GM19099 (cell line): ENCODE data around the gene POLK.

Experiments
- POLR2A ChIP-seq: IDR thresholded peaks from 3 replicates; pipeline ENCODE4 v1.6.1; 2011; ENCODE audit warnings: low read depth; ENCODE audit not compliant: insufficient read length; ENCODE audit errors: extremely low read depth

POLK gene

DNA sequence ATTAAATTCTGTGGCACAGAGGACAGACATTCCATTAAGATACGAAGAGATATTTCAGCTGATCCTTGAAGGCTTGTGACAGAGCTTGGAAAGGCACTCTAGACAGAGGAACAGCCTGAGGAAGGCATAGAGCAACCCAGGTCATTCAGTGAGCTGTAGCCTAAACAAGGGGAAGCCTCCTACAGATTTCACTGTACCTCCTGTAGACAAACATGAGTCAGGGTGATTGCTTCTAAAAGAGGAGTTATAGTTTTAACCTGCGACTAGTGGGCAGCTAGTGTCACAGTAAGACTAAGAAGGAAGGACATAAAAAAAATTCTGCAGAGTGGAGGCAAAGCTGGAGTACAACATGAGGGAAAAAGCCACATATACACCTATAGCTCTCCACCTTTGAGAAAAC is 56.0 kb downstream of the POLK start:
- no peak for TF ChIP-seq POLR2A

DNA sequence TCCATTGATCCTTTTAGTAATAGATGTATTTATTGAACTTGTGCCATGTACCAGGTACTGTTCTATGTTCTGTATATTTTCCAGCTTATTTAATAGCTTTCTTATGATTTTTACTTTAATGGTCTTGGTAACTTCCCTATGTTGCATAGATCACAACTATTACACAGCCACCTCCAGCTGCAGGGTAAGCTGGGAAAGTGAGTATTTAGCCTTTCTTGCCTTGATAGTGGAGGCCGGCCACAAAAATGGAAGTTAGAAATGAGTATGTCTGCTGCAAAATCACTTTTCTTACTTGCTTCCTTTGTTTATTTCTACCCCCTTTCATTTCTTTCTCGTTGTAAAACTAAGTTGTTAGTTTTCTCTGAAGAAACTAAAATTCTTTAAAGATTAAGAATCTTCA is 56.5 kb downstream of the POLK start:
- TF ChIP-seq POLR2A, result no peak

DNA sequence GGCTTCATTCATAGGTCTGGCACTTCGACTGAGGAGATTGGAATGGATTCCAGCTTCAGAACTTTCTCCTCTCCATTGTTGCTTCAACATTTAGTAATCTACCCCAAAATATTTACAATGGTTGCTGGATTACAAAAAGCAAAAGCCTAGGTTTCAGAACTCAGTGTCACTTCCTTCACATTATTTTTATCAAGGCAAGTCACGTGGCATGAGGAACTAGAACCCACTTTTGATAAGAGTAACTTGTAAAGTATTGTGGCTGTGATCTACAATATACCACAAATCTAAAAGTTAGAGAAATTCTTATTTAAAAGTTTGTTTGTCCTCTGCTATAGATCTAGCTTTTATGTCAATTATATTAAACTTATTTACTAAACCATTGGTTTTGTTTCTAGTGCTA is 59.9 kb downstream of the POLK start:
- TF ChIP-seq POLR2A, result no peak

DNA sequence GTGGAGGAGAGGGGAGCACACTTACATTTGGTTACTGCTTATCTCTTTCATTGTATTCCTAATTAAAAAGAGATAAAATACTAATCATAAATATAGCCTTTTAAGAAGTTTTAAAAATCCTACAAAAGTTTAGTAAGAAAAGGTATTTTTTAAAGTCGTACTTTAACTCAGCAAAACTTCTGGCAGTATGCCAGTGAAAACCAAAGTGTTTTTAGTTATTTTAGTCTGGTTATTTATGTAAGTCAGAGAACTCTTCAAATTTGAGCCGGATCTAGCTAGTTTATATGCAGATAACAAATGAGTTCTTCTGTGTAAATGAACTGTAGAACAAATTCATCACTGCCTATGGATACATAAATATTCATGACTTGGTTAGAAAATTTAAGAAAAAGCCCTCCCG is 63.1 kb downstream of the POLK start:
- TF ChIP-seq POLR2A, result no peak

DNA sequence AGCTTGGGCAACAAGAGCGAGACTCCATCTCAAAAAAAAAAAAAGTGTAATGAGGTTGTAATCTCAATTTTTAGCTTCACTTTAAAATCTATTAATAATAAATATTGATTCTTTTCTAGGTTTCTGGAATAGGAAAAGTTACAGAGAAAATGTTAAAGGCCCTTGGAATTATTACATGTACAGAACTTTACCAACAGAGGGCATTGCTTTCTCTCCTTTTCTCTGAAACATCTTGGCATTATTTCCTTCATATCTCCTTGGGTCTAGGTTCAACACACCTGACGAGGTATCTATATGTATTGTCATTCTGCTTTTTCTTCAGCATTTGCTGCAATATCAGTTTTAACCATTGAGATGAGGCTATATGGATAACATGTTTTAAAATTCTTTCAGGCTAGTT is 73.0 kb downstream of the POLK start:
- TF ChIP-seq POLR2A, result no peak

DNA sequence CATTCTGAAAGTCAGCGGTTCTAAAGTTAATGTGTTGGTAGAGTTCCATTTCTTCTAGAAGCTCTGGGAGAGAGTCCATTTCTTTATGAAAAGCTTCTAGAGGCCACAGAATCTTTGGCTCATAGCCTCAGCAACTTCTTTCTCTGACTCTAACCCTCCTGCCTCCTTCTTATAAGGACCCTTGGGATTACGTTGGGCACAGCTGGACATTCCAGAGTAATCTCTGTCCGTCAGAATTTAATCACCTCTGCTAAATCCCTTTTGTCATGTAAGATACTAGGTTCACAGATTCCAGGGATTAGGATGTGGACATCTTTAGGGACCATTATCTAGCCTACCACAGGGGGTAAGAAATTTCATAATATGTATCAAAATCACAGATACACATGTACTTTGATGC is 77.0 kb downstream of the POLK start:
- TF ChIP-seq POLR2A, result no peak

DNA sequence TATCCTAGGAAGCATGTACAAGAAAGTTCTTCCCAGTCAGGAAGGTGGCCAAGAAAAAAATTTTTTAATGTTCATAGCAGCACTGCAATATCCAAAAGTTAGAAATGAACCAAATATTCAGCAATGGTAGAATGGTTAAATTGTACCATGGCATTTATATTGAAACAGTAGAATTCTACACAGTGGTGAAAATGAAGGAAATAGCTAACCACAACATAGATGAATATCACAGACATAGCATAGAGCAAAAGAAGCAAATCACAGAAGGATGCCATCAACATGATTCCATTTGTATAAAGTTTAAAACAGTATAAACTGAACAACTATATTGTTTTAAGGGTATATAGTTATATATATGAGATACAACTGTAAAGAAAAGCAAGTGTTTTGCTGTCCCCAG is 88.8 kb downstream of the POLK start:
- TF ChIP-seq POLR2A, result no peak

DNA sequence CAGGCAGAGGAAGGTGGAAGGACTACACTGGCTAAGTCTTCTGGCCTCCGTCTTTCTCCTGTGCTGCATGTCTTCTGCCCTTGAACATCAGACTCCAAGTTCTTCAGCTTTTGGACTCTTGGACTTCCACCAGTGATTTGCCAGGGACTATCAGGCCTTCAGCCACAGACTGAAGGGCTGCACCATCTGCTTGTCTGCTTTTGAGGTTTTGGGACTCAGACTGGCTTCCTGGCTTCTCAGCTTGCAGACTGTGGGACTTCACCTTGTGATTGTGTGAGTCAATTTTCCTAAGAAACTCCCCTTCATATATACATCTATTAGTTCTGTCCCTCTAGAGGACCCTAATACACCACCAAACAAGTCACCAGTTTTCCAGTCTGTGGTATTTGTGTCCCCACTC is 89.9 kb downstream of the POLK start:
- no peak for TF ChIP-seq POLR2A

DNA sequence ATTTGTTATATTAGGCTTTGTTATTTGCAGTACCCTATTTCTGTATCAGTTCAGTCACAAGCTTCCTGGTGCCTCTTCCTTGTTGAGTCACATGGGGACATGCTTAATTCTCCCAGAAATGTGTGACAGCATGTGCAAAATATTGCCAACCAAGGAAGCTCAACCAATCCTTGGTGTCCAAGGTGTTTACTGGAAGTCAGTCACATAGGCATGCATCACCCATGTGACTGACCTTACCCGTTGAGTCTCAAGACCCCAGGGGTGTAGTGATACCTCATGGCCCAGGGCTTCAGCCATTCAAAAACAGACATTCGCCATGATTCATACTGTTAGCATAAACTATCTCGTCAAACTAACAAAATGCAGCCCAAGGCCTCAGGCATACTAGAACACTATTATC is 90.3 kb downstream of the POLK start:
- TF ChIP-seq POLR2A, result no peak

DNA sequence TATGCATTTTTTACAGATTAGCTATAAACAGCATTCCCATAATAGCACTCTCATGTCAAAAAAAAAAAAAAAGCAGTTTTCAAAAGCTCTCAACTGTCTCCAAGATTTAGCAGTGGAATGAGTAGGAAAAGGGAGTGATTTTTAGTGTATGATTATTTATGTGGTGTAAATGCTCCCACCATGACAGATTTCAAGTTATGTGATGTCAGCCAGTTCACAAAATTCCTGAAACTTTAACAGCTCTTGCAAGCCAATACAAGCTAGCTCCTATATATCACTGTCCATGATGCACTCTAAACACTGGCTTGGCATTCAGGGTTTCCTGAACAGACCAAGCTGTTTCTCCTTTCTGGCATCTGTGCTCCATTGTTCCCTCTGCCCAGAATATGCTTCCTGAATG is 91.7 kb downstream of the POLK start:
- no peak for TF ChIP-seq POLR2A

DNA sequence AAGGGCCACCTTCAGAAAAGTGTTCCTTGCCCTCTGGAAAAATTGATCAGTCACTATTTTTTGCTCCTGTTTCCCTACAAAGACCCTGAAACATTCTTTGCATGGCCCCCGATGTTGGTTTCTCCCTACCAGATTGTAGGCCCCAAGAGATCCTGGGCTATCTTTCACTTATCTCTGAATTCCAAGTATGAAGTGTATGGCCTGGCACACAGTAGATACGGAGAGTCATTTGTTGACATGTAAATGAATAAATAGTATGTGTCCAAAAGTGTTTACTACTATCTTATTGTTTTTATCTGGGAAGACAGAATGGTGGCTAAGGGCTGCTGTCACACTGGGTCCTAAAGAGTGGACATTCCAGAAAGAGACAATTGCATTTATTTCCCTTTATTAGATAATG is 92.1 kb downstream of the POLK start:
- TF ChIP-seq POLR2A, result no peak

DNA sequence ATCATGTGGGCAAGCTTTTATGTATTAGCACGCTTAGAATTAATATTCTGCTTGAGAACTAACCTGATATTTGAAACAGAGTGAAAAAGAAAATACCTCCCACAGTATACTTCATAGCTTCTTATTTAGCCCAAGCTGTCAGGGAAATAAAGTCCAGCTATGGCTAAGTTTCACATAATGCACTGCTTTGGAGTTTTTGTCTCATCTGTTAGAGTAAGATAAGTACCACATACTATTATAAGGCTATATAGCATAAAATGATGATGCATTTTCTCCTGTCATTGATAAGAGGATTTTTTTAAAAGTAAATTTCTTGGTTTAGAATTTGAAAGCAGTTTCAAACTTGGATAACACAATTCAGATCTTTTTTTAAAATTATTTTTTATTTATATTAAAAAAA is 97.2 kb downstream of the POLK start:
- no peak for TF ChIP-seq POLR2A

DNA sequence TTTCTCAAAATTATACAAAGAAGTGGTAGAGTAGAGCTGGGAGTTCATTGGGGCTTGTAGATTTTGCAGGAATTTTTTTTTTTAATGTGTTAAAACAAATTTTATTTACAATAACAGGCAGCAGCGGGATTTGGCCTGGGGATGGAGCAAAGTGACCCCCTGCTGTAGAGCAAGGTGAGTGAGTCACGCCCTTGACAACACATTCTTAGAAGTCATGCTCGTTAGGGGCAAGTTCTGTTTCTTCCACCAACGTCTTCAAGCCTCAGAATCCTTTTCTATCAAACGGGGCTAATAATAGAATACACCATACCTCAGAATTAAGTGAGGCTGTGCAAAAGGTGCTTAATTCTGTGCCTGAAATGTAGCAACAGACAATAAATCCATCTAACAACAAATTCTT is 98.5 kb downstream of the POLK start:
- TF ChIP-seq POLR2A, result no peak

DNA sequence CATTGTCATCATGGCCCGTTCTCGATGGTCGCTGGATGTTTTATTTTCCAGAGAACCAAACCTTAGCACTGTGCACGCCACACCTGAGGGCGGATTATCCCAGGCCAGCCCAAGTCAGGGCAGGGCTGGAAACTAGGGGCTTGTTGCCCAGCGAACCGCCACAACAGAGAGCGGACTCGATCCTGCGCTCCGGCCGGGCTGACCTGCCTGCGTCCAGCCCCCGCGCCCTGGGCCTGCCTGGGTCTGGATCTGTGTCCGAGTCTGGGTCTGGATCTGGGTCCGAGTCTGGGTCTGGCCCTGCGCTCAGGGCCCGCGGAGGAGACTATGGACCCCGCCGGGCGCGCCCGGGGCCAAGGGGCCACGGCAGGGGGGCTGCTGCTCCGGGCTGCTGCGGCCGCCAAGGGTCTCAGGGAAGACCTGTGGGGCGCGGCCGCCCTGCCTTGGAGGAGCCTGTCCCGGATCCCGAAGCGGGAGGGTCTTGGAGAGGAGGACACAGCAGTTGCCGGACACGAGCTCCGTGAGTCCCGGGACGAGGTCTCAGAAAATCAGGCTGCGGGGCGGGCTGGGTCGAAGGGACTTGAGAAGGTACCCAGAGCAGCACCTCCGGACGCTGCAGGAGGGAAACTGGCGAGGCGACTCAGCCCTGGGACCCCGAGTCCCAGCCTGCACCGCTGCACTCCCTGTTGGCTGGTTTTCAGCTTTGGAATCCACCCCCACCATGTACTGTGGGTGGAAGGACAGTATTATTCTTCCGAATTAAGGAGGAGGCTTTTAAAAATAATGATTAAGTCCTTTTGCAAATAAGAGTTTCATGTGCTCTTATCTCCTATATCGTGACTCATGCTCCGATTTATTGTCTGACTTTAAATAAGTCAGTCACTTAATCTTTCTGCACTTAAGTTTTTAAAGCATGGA is 99.9 kb downstream of the POLK start, which contains the start of gene ANKDD1B:
Gene ANKDD1B, plus strand, starts transcription at position 143 of the 915 bp plus-strand sequence. Its CDS starts 182 bp downstream, at position 325.
- TF ChIP-seq POLR2A, result no peak

DNA sequence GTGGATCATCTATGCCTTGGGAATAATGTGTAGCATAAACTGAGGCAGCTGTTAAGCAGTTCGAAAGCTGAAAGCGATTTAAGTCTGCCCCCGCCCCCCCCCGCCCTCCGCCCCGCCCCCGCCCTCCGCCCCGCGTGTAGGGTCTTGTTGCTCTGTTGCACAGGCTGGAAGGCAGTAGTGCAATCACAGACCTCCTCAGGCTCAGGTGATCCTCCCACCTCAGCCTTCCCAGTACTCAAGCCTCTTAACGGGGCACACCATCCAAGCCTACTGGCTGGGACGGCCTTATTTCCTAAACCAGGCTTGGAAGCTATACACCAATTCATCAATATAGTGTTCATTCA is 100.5 kb downstream of the POLK start:
- TF ChIP-seq POLR2A, result no peak

DNA sequence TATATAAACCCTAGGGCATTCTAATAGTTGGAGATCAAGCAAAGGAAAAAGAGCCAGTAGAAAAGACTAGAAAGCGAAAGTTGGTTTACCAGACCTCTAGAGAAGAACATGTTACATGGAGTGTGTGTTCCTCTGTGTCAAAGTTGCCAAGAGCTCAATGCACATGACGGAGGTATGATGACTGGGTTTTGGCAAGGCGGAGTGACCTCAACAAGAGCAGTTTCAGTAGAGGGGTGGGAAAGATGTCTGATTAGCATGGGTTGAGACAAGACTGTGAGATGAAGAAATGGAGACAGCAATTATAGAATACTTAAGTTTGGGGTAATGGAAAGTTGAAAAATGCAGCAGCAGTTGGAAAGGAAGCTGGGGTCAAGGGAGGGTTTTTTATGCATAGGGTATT is 101.2 kb downstream of the POLK start:
- TF ChIP-seq POLR2A, result no peak

DNA sequence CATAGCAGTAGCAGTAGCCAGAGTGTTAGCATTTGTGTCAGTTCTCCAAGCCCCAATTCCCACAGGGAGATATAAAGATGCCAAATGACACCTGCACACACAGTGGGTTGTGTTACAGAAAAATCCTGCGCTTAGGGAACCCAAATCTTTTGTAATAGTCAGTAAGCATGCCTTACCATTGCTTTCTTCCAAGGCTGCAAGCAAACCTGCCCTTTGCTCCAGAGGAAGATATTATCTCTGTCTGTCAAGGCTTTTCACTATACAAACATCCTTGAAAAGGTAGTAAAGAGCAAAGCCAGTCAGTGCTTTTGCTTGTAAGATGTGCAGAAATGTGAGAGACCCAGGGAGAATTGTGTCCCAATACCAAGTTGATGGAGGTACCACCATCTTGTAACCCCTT is 102.5 kb downstream of the POLK start:
- no peak for TF ChIP-seq POLR2A
